Osteoblast (primary cell): ENCODE data around the gene NKX2-1. TPM values are rescaled to one million over a fixed set of nuclear protein-coding genes. Genes with fewer than 3 reads are reported as not detected.

Source experiments
- DNase-seq: peaks from one replicate; pipeline ENCODE4 v3.0.0; 2011; ENCODE audit warnings: low spot score, mixed read lengths; ENCODE audit not compliant: insufficient read length; ENCODE audit errors: missing footprints
- H2AFZ ChIP-seq: 2 replicates; pipeline ENCODE4 v1.6.0; 2011; ENCODE audit warnings: mild to moderate bottlenecking, low read length
- H3K27ac ChIP-seq: 2 replicates; pipeline ENCODE4 v1.5.1; 2011; ENCODE audit warnings: mild to moderate bottlenecking, low read depth, low read length, moderate library complexity
- H3K27me3 ChIP-seq: 2 replicates; pipeline ENCODE4 v1.6.0; 2012; ENCODE audit warnings: mild to moderate bottlenecking, control low read depth, inconsistent platforms, low read length, moderate library complexity; ENCODE audit not compliant: insufficient read depth
- H3K36me3 ChIP-seq: 2 replicates; pipeline ENCODE4 v1.5.1; 2011; ENCODE audit warnings: mild to moderate bottlenecking, low read length, control low read depth, moderate library complexity; ENCODE audit not compliant: insufficient read depth
- H3K4me1 ChIP-seq: 2 replicates; pipeline ENCODE4 v1.5.1; 2011; ENCODE audit warnings: mild to moderate bottlenecking, low read length, control low read depth, moderate library complexity; ENCODE audit not compliant: insufficient read depth
- H3K4me2 ChIP-seq: 2 replicates; pipeline ENCODE4 v1.6.0; 2011; ENCODE audit warnings: mild to moderate bottlenecking, low read length; ENCODE audit not compliant: insufficient read depth
- H3K4me3 ChIP-seq: fragments of 200-600 bp; sonication (generic); 3 replicates; pipeline ENCODE4 v1.5.1; 2012; ENCODE audit warnings: mild to moderate bottlenecking, low read length, inconsistent platforms; ENCODE audit not compliant: insufficient read depth
- H3K79me2 ChIP-seq: 2 replicates; pipeline ENCODE4 v1.6.0; 2012; ENCODE audit warnings: mild to moderate bottlenecking, low read length, control low read depth, inconsistent platforms; ENCODE audit not compliant: insufficient read depth
- H3K9me3 ChIP-seq: 2 replicates; pipeline ENCODE4 v1.5.1; 2011; ENCODE audit warnings: low read depth, low read length, control low read depth
- H4K20me1 ChIP-seq: 2 replicates; pipeline ENCODE4 v1.6.0; 2012; ENCODE audit warnings: mild to moderate bottlenecking, low read length, control low read depth; ENCODE audit not compliant: insufficient read depth
- CTCF ChIP-seq: IDR thresholded peaks from 2 replicates; pipeline ENCODE4 v1.5.1; 2011; ENCODE audit warnings: mild to moderate bottlenecking, low read depth, low read length, moderate library complexity; ENCODE audit errors: extremely low read depth
- total RNA-seq: library from RNA; depleted of rRNA; stranded (reverse); fragments of >200 nt; gene quantifications from 2 replicates; pipeline ENCODE4 v1.2.3, GENCODE V29; 2012

NKX2-1 gene
- total RNA-seq, 1 donor, result not detected

GRCh38 chr14:36496346-36496745 is 23.7 kb downstream of the NKX2-1 start:
- Histone ChIP-seq H3K4me2 (no peak overlapping the region), H3K27me3 (no peaks in the 10 kb centered on the region), H3K9me3 (no peaks in the 10 kb centered on the region), H4K20me1 (no peaks in the 10 kb centered on the region), H3K36me3 (no peaks in the 10 kb centered on the region), H3K79me2 (no peaks in the 10 kb centered on the region), H3K27ac (no peak overlapping the region), H2AFZ (no peak overlapping the region), H3K4me3 (no peak overlapping the region), H3K4me1 (no peaks in the 10 kb centered on the region)
- no peak for DNase-seq
- no peak for TF ChIP-seq CTCF

GRCh38 chr14:36495666-36496065 is 24.4 kb downstream of the NKX2-1 start:
- no peaks in the 10 kb centered on the region for H3K79me2 ChIP-seq
- H3K4me3 ChIP-seq, result no peak overlapping the region
- no peaks in the 10 kb centered on the region for H3K36me3 ChIP-seq
- no peaks in the 10 kb centered on the region for H3K27me3 ChIP-seq
- H2AFZ ChIP-seq, result no peak overlapping the region
- no peak for TF ChIP-seq CTCF
- no peaks in the 10 kb centered on the region for H3K4me1 ChIP-seq
- no peak overlapping the region for H3K4me2 ChIP-seq
- no peaks in the 10 kb centered on the region for H4K20me1 ChIP-seq
- no peak overlapping the region for H3K27ac ChIP-seq
- no peak for DNase-seq
- no peaks in the 10 kb centered on the region for H3K9me3 ChIP-seq

- no peak overlapping the region for H3K27ac ChIP-seq
- H2AFZ ChIP-seq, result no peak overlapping the region
- H3K27me3 ChIP-seq, result no peaks in the 10 kb centered on the region
- no peaks in the 10 kb centered on the region for H3K9me3 ChIP-seq
- no peaks in the 10 kb centered on the region for H3K79me2 ChIP-seq
- H3K36me3 ChIP-seq, result no peaks in the 10 kb centered on the region
- H4K20me1 ChIP-seq, result no peaks in the 10 kb centered on the region
- no peak for DNase-seq
- H3K4me3 ChIP-seq, result no peak overlapping the region
- no peak overlapping the region for H3K4me2 ChIP-seq
- no peaks in the 10 kb centered on the region for H3K4me1 ChIP-seq
- no peak for TF ChIP-seq CTCF
These were observed 26.3 kb downstream of the NKX2-1 start for GRCh38 chr14:36493761-36494160.

- Histone ChIP-seq H3K4me3 (no peak overlapping the region), H3K9me3 (no peaks in the 10 kb centered on the region), H3K27me3 (no peaks in the 10 kb centered on the region), H3K36me3 (no peaks in the 10 kb centered on the region), H3K79me2 (no peaks in the 10 kb centered on the region), H2AFZ (no peak overlapping the region), H4K20me1 (no peaks in the 10 kb centered on the region), H3K4me2 (no peak overlapping the region), H3K4me1 (no peaks in the 10 kb centered on the region), H3K27ac (no peak overlapping the region)
- no peak for DNase-seq
- TF ChIP-seq CTCF, result no peak
These were observed 34.3 kb downstream of the NKX2-1 start for GRCh38 chr14:36485773-36486172.
